GM12878 (cell line): ENCODE measurements around the gene PLPP7. TPM values are rescaled to one million over a fixed set of nuclear protein-coding genes. Genes with fewer than 3 reads are reported as not detected.

Experiments used
- ATAC-seq: fragments of 200-7000 bp; cut with Tn5 transposase; 3 replicates; pipeline ENCODE4 v1.9.1; 2020; ENCODE audit warnings: mild to moderate bottlenecking, moderate library complexity
- BruUV-seq: library from RNA; stranded (reverse); fragments of 400-500 nt; replicated peaks from 2 replicates; lab custom pipeline; 2021; lab: Mats Ljungman, UMichigan
- CTCF ChIA-PET: fragments of 300-600 bp; sonication (Branson Sonifier 250); formaldehyde crosslinking; extraction: SDS; loops from one replicate; lab custom pipeline; 2021; ENCODE audit warnings: inconsistent platforms; lab: Yijun Ruan, JAX
- POLR2A ChIA-PET: fragments of 350-600 bp; formaldehyde crosslinking; extraction: SDS; loops from one replicate; lab custom pipeline; 2021; ENCODE audit warnings: inconsistent platforms; lab: Charles Lee
- RAD21 ChIA-PET: fragments of 300-600 bp; sonication (Branson Sonifier 250); formaldehyde crosslinking; loops from one replicate; lab custom pipeline; 2023; ENCODE audit warnings: antibody characterized with exemption; ENCODE audit not compliant: unreplicated experiment; lab: Charles Lee
- SMC1A ChIA-PET: fragments of 300-600 bp; sonication (Branson Sonifier 250); formaldehyde crosslinking; loops from one replicate; lab custom pipeline; 2023; ENCODE audit not compliant: unreplicated experiment, uncharacterized antibody; lab: Charles Lee
- DNase-seq: peaks from one replicate; pipeline ENCODE4 v3.0.0-alpha.2; 2011; ENCODE audit warnings: low read depth, low spot score
- FAIRE-seq: peaks from 3 replicates; lab custom pipeline; 2011; peaks lifted over from hg19 to GRCh38; lab: Jason Lieb, UNC
- H2AFZ ChIP-seq: 2 replicates; pipeline ENCODE4 v1.6.0; 2011; ENCODE audit warnings: low read depth, low read length, control low read depth; ENCODE audit not compliant: control insufficient read depth
- H3K27ac ChIP-seq: 2 replicates; pipeline ENCODE4 v1.5.1; 2011; ENCODE audit warnings: control low read depth; ENCODE audit not compliant: control insufficient read depth, insufficient read depth
- H3K27me3 ChIP-seq, 2 experiments: replicated peaks in 1 of 2; 2 replicates each; pipeline versions ENCODE4 v1.6.0 to v1.6.1; 2011; ENCODE audit warnings: low read length in 1 of 2; ENCODE audit not compliant: control insufficient read depth in 2 of 2, insufficient read depth in 2 of 2
- H3K36me3 ChIP-seq, 2 experiments: 2 replicates each; pipeline ENCODE4 v1.5.1; 2011; ENCODE audit warnings: low read length in 1 of 2; ENCODE audit not compliant: control insufficient read depth in 2 of 2, insufficient read depth in 2 of 2
- H3K4me1 ChIP-seq: 2 replicates; pipeline ENCODE4 v1.6.1; 2011; ENCODE audit warnings: mild to moderate bottlenecking, low read length, moderate library complexity, mixed read lengths; ENCODE audit not compliant: control insufficient read depth, insufficient read depth
- H3K4me2 ChIP-seq: 2 replicates; pipeline ENCODE4 v1.6.0; 2011; ENCODE audit warnings: control low read depth; ENCODE audit not compliant: control insufficient read depth, insufficient read depth
- H3K4me3 ChIP-seq: fragments of 200-600 bp; sonication (generic); 2 replicates; pipeline ENCODE4 v1.5.1; 2016
- H3K79me2 ChIP-seq: 2 replicates; pipeline ENCODE4 v1.6.0; 2011; ENCODE audit warnings: low read length; ENCODE audit not compliant: control insufficient read depth, insufficient read depth
- H3K9ac ChIP-seq: 2 replicates; pipeline ENCODE4 v1.8.0; 2011; ENCODE audit warnings: low read length, control low read depth, mixed read lengths; ENCODE audit not compliant: control insufficient read depth, insufficient read depth
- H3K9me3 ChIP-seq: replicated peaks from 3 replicates; pipeline ENCODE4 v1.5.1; 2011; ENCODE audit warnings: mild to moderate bottlenecking, low read length; ENCODE audit not compliant: control insufficient read depth, insufficient read depth
- H4K20me1 ChIP-seq: 2 replicates; pipeline ENCODE4 v1.6.0; 2011; ENCODE audit not compliant: control insufficient read depth, insufficient read depth
- CHD2 ChIP-seq: IDR thresholded peaks from 2 replicates; pipeline ENCODE4 v1.6.1; 2011; ENCODE audit warnings: low read depth, low read length, improper control_type of control experiment, borderline replicate concordance
- EGR1 ChIP-seq, 2 experiments: IDR thresholded peaks; 1 replicate in 1 of 2; 2 replicates in 1 of 2; pipeline ENCODE4 v1.6.1; 2011 to 2012; ENCODE audit warnings: low read depth in 2 of 2, low read length in 2 of 2, borderline replicate concordance in 1 of 2, mild to moderate bottlenecking in 1 of 2, moderate library complexity in 1 of 2
- GATAD2B ChIP-seq: fragments of 450-650 bp; conservative IDR thresholded peaks from 2 replicates; pipeline ENCODE4 v1.6.1; 2017; ENCODE audit warnings: low read depth, mild to moderate bottlenecking, moderate library complexity
- KAT2A ChIP-seq: conservative IDR thresholded peaks from 2 replicates; pipeline ENCODE4 v1.6.1; 2011; ENCODE audit warnings: low read depth, low read length; ENCODE audit not compliant: control insufficient read depth
- NFXL1 ChIP-seq: fragments of 450-650 bp; IDR thresholded peaks from 2 replicates; pipeline ENCODE4 v1.6.1; 2017; ENCODE audit warnings: antibody characterized with exemption, mild to moderate bottlenecking, borderline replicate concordance
- NR2C2 ChIP-seq: IDR thresholded peaks from 2 replicates; pipeline ENCODE4 v1.6.1; 2011; ENCODE audit warnings: borderline replicate concordance, low read depth; ENCODE audit not compliant: control insufficient read depth, insufficient read length
- SMC3 ChIP-seq: IDR thresholded peaks from 2 replicates; pipeline ENCODE4 v1.6.1; 2011; ENCODE audit warnings: low read length, improper control_type of control experiment, borderline replicate concordance
- STAT3 ChIP-seq: IDR thresholded peaks from 2 replicates; pipeline ENCODE4 v1.6.1; 2011; ENCODE audit warnings: low read depth, low read length, improper control_type of control experiment
- SUPT20H ChIP-seq: IDR thresholded peaks from 2 replicates; pipeline ENCODE4 v1.6.1; 2011; ENCODE audit warnings: low read depth, mild to moderate bottlenecking, low read length, moderate library complexity, borderline replicate concordance; ENCODE audit not compliant: control insufficient read depth
- WGBS: methylation state at CpG from one replicate; pipeline ENCODE4 v1.1.6; 2016; ENCODE audit warnings: low lambda C conversion rate; ENCODE audit not compliant: insufficient replicate concordance, insufficient coverage; ENCODE audit errors: missing lambda C conversion rate; 5-methylcytosine and 5-hydroxymethylcytosine counted together
- in situ Hi-C: fragments of 300-500 bp; cut with MboI; formaldehyde crosslinking; loops from 9 replicates; pipeline ENCODE4 v1.14.3; 2018; ENCODE audit warnings: mixed read lengths
- intact Hi-C: fragments of 100-400 bp; cut with micrococcal nuclease; formaldehyde crosslinking; loops from one replicate; pipeline ENCODE4 v1.14.2; 2022; ENCODE audit not compliant: unreplicated experiment
- polyA plus RNA-seq, 11 experiments: library from polyadenylated mRNA; depleted of rRNA in 4 of 11; unstranded in 6 of 11; stranded (reverse) in 5 of 11; fragments of >200 nt; fragmentation: Nextera tagmentation in 4 of 11; fragmentation: Illumina TruSeq in 1 of 11; extraction: Ambion mirVana in 4 of 11; extraction: Trizol in 1 of 11; gene quantifications; 1 replicate in 1 of 11; 2 replicates in 10 of 11; pipeline versions ENCODE4 v1.2.1 to v1.2.3, GENCODE V29; 2011 to 2016; ENCODE audit warnings: inconsistent platforms in 2 of 11, missing spikeins in 2 of 11, low read depth in 1 of 11
- total RNA-seq, 4 experiments: library from RNA; depleted of rRNA in 3 of 4; stranded (reverse); fragments of >200 nt in 3 of 4; fragmentation: Illumina TruSeq in 1 of 4; extraction: Trizol in 1 of 4; gene quantifications; 2 replicates each; pipeline versions ENCODE4 v1.2.1 to v1.2.3, GENCODE V29; 2013 to 2021
- TF ChIP-seq, protein P1 (sequence below): IDR thresholded peaks from 2 replicates; pipeline ENCODE4 v1.6.1; 2011; ENCODE audit warnings: mild to moderate bottlenecking, low read depth, low read length, moderate library complexity; ENCODE audit not compliant: insufficient replicate concordance

PLPP7 gene
- total and polyA plus RNA-seq, 10 of the 15 experiments (the other 5 are each of a cell fraction or from before 2014, with no cell fraction given), result 0.05 to 1.0 (median 0.40) TPM; not detected in 3

DNA sequence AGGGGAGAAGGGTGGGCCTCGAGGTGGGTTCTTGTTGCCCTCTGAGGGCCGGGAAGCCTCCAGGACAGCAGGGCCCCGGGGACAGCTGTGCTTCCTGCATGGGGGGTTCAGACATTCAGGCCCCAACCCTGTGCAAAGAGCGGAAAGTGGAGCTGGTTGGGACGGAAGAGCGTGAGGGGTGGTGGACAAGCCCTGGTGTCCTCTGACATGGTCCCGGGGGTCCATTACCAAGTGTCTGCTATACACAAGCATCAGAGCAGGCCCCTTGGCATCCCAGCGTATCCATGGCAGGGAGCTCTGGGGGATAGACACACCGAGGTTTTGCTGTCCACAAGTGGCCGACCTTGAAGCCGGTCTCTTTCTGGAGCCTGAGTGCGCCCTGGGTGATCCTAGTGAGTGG, 9.3 kb downstream of the PLPP7 start:
- Histone ChIP-seq H3K4me3 (no peak overlapping the region), H4K20me1 (no peaks in the 10 kb centered on the region; the same call in 1 of the 2 replicates), H3K9ac (no peak overlapping the region), H3K79me2 (no peaks in the 10 kb centered on the region), H3K36me3 (no peaks in the 10 kb centered on the region), H3K9me3 (no peaks in the 10 kb centered on the region), H3K27ac (no peak overlapping the region), H3K4me2 (no peak overlapping the region), H3K27me3 (no peaks in the 10 kb centered on the region), H2AFZ (no peak overlapping the region), H3K4me1 (no peaks in the 10 kb centered on the region)
- intact Hi-C loops, result no loop called here
- FAIRE-seq (no peak), ATAC-seq (no peak), DNase-seq (no peak)
- SMC1A ChIA-PET, result no interaction called here
- 42% methylated on average over 12 of the region's 12 CpGs for WGBS
- POLR2A ChIA-PET, result no interaction called here
- in situ Hi-C loops, result no loop called here
- no TSS peak for BruUV-seq
- TF ChIP-seq EGR1 (IDR thresholded peaks at IDR 0.05; ENCODE audit: borderline replicate concordance in 1 of 2, low read depth in 2 of 2, low read length in 2 of 2) (no peak), NR2C2 (no peak), KAT2A (no peak), STAT3 (no peak), SMC3 (no peak), GATAD2B (no peak), SUPT20H (no peak), NFXL1 (no peak), CHD2 (no peak)
- TF ChIP-seq, protein P1, sequence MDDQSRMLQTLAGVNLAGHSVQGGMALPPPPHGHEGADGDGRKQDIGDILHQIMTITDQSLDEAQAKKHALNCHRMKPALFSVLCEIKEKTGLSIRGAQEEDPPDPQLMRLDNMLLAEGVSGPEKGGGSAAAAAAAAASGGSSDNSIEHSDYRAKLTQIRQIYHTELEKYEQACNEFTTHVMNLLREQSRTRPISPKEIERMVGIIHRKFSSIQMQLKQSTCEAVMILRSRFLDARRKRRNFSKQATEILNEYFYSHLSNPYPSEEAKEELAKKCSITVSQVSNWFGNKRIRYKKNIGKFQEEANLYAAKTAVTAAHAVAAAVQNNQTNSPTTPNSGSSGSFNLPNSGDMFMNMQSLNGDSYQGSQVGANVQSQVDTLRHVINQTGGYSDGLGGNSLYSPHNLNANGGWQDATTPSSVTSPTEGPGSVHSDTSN, result no peak
- CTCF ChIA-PET, result interaction anchor here (0.6 kb wide), 1 partner anchor 29 kb away, joined by 4 read pairs; no protein-coding TSS in a partner anchor
- RAD21 ChIA-PET, result interaction anchor here (0.6 kb wide), 1 partner anchor 81 kb away, joined by 3 read pairs; no protein-coding TSS in a partner anchor
